Skeletal muscle cell (primary cell): ENCODE data around the gene LURAP1L.

ENCODE experiments used
- DNase-seq: peaks from one replicate; pipeline ENCODE4 v3.0.0-alpha.2; 2010; ENCODE audit warnings: low read depth
- H3K4me3 ChIP-seq: 2 replicates; pipeline ENCODE4 v1.5.1; 2011; ENCODE audit warnings: low read depth, mild to moderate bottlenecking, control low read depth, low read length, moderate library complexity

The LURAP1L gene

GRCh38 chr9:12774861-12775678, at the start of gene LURAP1L:
LURAP1L (plus strand) TSS chr9:12775020; CDS start chr9:12775716, 696 bp downstream.
- H3K4me3 ChIP-seq: peak within 1 kb of the TSS; percentile 90

DNA sequence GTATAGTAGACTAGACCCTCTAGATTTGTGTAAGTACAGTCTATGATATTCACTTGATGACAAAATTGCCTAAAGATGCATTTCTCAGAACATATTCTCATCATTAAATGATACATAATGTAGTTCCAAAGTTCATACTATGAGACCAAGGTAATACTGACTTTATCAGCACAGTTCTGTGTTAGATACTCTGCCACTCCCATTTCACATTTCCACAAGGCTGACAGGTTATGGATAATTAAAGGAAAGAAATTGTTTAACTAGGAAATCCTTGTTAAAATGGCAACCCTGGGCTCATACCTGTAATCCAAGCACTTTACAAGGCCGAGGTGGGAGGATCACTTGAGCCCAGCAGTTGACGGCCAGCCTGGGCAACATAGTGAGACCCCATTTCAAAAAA, 48.0 kb upstream of the LURAP1L start:
- DNase-seq: no peak
- no peak overlapping the region for H3K4me3 ChIP-seq

More at GRCh38 chr9:12774861-12775678, at the start of gene LURAP1L:
- peak; percentile 54 for DNase-seq

GRCh38 chr9:12730198-12730597, 44.6 kb upstream of the LURAP1L start:
- H3K4me3 ChIP-seq: no peak overlapping the region
- DNase-seq: no peak

- no peak for DNase-seq
- H3K4me3 ChIP-seq: no peak overlapping the region
These were observed 43.9 kb upstream of the LURAP1L start for GRCh38 chr9:12730927-12731326.

GRCh38 chr9:12732971-12733370, 41.8 kb upstream of the LURAP1L start:
- DNase-seq: no peak
- H3K4me3 ChIP-seq: no peak overlapping the region

DNA sequence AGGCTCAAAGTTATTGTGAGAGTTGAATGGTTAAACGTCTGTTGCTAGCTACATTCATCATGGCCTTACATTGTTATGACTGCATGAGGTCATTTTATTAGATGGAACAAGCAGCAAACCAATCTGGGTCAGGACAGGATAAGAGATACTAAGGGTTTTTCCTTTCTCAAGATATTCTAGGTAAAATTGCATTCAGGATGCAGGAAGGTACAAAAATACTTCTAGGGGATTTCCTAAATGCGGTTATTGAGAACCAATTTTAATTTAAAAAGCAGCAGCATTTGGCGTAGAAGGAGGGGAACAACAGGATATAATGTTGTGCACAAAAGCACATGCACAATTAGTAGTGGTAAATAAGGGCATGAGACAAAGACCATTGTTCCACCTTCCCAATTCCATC, 39.2 kb upstream of the LURAP1L start:
- no peak overlapping the region for H3K4me3 ChIP-seq
- no peak for DNase-seq

- DNase-seq: no peak
- no peak overlapping the region for H3K4me3 ChIP-seq
These were observed 36.9 kb upstream of the LURAP1L start for GRCh38 chr9:12737871-12738270.

DNA sequence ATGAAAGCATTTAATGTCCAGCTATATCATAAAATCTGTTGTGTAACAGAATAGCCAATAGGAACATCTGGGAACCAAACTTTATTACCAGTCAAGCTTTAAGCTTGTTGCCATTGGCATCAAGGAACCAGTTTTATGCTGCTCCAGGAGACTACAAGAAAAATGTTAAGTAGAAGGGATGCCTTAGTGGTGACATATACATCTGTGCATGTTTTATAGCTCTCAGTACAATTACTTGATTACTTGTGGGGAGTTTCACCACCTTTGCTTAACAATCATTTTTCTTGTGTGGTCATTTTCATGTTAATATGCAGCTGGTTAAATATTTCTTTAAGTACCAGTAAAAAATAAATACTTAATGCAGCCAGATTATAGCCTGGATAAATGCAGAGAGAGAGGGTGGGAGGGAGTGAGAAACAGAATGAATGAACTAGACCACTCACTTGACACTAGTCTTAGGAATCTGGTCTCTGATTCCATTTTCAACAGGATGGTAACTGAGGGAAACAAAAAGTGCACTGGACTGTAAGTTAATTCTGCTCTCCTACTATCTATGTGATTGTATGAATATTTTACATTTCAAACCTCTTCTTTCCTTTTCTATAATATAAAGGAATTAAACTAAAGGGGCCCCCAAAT, 35.7 kb upstream of the LURAP1L start:
- DNase-seq: peak; percentile 70
- no peak overlapping the region for H3K4me3 ChIP-seq

DNA sequence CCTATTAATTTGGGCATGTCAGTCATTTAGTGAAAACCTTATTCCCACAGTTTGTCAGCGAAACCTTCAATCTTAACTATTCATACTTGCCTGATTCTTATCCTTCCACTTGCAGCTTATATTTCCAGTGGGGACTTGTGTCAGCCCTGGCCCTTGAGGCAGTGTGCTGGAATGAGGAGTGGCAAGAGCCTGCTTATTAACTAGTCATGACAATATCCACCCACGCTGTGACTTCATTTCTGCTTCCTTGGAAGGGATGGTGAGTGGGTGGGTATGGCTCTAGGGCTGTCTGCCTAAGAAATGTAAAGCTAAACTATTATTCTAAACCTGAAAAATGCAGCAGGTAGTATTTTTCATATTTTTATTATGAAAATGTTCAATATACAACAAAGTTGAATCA, 34.0 kb upstream of the LURAP1L start:
- no peak overlapping the region for H3K4me3 ChIP-seq
- DNase-seq: no peak

- no peak for DNase-seq
- no peak overlapping the region for H3K4me3 ChIP-seq
These were observed 26.8 kb upstream of the LURAP1L start for GRCh38 chr9:12748016-12748415.

DNA sequence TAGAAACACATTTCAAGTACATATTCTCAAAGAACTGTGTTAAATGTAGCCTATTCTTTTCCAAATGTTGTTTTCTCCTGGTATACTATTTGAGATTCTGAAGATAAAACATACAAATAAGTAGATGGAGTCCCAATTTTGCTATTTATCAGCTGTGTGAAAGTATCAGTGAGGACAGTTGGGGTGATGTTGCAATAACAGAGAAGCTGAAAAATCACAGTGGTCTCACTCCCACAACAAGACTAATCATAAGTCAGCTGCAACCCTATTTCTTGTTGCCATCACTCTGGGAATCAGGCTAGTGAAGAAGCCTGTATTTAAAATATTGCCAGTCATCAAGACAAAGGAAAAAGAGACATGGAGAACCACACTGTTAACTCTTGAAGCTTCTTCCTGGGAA, 25.9 kb upstream of the LURAP1L start:
- no peak overlapping the region for H3K4me3 ChIP-seq
- no peak for DNase-seq

- DNase-seq: no peak
- no peak overlapping the region for H3K4me3 ChIP-seq
These were observed 20.9 kb upstream of the LURAP1L start for GRCh38 chr9:12753931-12754330.

DNA sequence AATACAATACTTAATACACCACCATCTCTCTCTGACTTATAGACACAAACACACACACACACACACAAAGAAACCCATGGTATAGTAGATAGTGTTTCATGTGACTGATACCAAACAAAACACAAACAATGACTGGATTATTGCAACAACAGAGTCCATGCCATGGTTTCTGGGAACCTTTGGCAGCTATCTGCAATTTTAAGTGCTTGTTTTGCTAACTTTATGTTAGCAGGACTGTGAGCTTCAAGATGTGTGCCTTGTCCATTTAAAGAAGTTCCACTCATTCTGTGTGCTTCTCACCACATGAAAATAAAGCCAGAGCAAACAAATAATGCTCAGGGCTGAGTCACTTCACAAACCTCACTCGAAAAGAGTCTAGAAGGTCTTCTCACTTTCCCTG, 15.1 kb upstream of the LURAP1L start:
- peak; percentile 74 for DNase-seq
- no peak overlapping the region for H3K4me3 ChIP-seq

DNA sequence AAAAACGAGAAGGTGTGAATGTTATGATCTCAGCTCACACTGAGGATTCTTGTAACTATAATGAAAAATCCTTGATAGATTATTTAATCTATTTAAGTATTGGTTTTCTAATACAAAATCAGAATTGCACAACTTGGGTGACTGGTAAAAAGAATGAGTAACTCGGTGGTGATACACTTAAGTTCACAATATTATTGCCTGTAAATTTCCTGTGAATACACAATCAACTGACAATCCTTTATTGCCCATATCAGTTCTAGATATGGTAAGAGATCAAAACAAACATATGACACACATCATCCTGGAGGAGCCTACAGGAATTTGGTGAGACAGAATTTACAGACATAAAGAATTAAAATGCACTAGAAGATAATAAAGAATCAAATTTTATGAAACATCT, 14.1 kb upstream of the LURAP1L start:
- no peak for DNase-seq
- no peak overlapping the region for H3K4me3 ChIP-seq

DNA sequence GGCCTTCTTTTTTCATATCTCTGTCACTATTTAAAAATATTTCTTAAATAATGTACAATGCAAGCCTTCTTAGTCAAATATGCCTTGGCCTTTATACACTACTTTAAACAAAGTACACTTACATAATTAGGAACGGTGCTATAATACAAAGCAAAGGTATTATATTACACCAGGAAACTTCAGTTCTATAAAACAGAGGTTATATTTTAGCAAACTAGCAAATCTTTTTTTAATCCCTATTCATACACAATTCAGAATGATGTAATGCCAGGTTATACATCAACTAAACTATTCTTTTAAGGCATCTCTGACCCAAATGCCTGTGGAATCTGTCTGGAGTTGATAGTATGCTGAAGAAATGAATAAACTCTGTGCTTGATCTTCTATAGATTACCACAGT, 10.7 kb upstream of the LURAP1L start:
- DNase-seq: no peak
- H3K4me3 ChIP-seq: no peak overlapping the region

GRCh38 chr9:12765088-12765798, 9.6 kb upstream of the LURAP1L start:
- no peak overlapping the region for H3K4me3 ChIP-seq
- no peak for DNase-seq

DNA sequence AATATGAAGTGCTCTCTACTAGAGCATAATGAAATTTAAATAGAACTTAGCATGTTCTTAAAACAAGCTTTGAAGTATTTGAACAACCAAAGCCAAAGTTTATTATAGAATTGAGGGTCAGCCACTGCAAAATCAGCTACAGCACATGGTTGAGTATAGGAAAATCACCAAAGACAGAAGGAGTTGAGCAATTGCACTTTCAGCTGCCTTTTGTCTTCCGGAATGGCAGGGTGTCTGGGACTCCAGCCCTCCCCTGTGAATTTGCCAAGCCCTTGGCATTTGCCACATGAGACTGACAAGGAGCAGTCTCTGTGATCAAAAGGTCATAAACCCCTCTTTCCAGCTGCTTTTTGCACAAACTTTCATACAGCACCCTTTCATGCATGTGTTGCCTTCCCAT, 8.5 kb upstream of the LURAP1L start:
- no peak for DNase-seq
- no peak overlapping the region for H3K4me3 ChIP-seq

GRCh38 chr9:12770261-12770660, 4.6 kb upstream of the LURAP1L start:
- H3K4me3 ChIP-seq: no peak overlapping the region
- no peak for DNase-seq

DNA sequence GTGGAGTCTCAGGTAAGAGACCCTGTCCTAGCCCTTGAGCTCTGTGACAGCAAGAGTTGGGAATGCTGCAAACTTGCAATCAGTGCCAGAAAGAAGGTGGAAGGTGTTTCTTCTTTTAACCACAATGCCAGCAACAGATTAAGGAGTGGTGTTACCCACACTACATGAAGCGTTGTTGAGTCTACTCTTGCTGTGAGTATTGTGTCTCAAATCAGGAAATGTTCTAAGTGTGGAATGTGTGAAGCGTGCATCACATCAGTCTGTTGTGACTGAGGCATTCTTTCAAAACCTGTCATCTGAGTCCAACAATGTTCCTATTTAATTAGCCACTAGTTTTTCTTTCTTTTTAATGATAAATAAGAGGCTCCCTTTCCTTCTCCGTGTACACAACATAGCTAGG, 2.9 kb upstream of the LURAP1L start:
- no peak overlapping the region for H3K4me3 ChIP-seq
- no peak for DNase-seq

DNA sequence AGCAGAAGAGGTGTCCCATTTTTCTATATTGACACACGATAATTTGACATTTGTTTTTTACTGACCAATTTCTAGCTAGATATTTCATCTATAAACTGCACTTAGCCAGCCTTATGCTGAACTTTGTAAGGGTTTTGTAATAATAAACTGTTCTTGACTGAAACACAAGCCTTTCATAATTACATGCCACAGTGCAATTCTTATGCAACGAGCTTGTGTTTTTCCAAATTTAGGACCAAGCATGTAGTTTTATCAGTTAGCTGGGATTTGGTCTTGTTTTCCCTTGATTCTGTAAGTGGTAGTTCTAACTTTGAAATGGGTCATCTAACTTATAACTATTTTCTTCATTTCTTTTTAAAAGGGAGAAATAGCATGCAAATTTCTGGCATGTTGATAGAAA, 1.3 kb upstream of the LURAP1L start:
- DNase-seq: no peak
- H3K4me3 ChIP-seq: no peak overlapping the region
